ENCODE results near the gene PRMT7.

PRMT7 gene

GRCh38 chr16:68328860-68329390 lies 18.1 kb downstream of the PRMT7 start:
- H3K4me1 ChIP-seq (ENCODE audit: control insufficient read depth, insufficient read depth, low read length, poor library complexity, severe bottlenecking): peaks cover 6% of the 10 kb centered on the region
- no peak for DNase-seq
- H3K4me3 ChIP-seq (ENCODE audit: insufficient read depth, low read depth, low read length, poor library complexity, severe bottlenecking): no peak overlapping the region
- H3K27me3 ChIP-seq (replicated peaks; ENCODE audit: control insufficient read depth, insufficient read depth, low read length, poor library complexity, severe bottlenecking): no peaks in the 10 kb centered on the region
- H3K27ac ChIP-seq (ENCODE audit: insufficient read depth, low read length, poor library complexity, severe bottlenecking): no peak overlapping the region
- peaks cover 11% of the 10 kb centered on the region for H3K36me3 ChIP-seq (ENCODE audit: control insufficient read depth, insufficient read depth, low read length)
- no peaks in the 10 kb centered on the region for H3K9me3 ChIP-seq (ENCODE audit: control insufficient read depth, low read length)

DNA sequence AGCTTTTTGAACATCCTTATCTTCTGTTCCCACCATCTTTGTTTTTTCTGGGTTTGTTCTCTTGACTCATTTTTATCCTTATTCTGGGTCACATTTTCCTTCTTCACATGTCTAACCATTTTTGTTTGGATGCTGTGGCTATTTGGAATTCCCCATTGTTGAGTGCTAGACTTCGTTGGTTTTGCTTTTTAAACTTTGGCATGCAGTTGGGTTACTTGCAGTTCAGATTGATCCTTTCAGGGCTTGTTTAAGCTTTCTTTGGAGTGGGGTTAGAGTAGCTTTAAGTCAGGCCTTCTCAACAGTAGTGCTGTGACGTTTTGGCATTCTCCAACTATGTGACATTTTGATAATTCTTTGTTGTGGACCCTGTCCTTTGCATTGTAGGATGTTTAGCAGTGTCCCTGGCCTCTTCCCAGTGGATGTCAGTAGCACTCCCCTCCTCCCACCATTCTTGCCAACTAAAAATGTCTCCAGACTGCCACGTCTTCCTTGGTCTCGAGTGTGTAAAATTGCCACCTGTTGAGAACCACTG lies 21.1 kb downstream of the PRMT7 start:
- no peaks in the 10 kb centered on the region for H3K27me3 ChIP-seq (replicated peaks; ENCODE audit: control insufficient read depth, insufficient read depth, low read length, poor library complexity, severe bottlenecking)
- peaks cover 6% of the 10 kb centered on the region for H3K36me3 ChIP-seq (ENCODE audit: control insufficient read depth, insufficient read depth, low read length)
- no peak overlapping the region for H3K27ac ChIP-seq (ENCODE audit: insufficient read depth, low read length, poor library complexity, severe bottlenecking)
- H3K4me3 ChIP-seq (ENCODE audit: insufficient read depth, low read depth, low read length, poor library complexity, severe bottlenecking): no peak overlapping the region
- H3K4me1 ChIP-seq (ENCODE audit: control insufficient read depth, insufficient read depth, low read length, poor library complexity, severe bottlenecking): peaks cover 6% of the 10 kb centered on the region
- DNase-seq: no peak
- no peaks in the 10 kb centered on the region for H3K9me3 ChIP-seq (ENCODE audit: control insufficient read depth, low read length)

GRCh38 chr16:68332411-68333121 lies 21.7 kb downstream of the PRMT7 start:
- no peak overlapping the region for H3K4me3 ChIP-seq (ENCODE audit: insufficient read depth, low read depth, low read length, poor library complexity, severe bottlenecking)
- DNase-seq: no peak
- H3K36me3 ChIP-seq (ENCODE audit: control insufficient read depth, insufficient read depth, low read length): peaks cover 9% of the 10 kb centered on the region

DNA sequence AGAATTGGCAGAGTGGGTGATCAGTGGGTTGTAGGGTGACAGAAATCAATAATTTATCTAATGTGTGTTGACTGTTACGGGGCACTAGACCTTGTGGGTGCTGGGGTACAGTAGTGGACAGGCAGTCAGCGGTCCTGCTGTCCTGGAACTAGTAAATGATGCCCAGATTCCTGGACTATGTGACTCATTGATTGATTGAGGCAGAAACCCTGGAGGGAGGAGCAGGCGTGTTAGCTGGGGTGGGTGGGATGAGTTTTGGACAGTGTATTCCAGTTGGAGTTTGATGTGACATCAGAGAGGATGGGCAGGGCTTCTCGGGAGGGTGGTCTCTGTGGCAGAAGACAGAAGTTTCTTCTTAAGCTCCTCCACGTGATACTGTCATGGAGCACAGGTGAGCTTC lies 24.4 kb downstream of the PRMT7 start:
- H3K36me3 ChIP-seq (ENCODE audit: control insufficient read depth, insufficient read depth, low read length): peaks cover 35% of the 10 kb centered on the region
- no peaks in the 10 kb centered on the region for H3K9me3 ChIP-seq (ENCODE audit: control insufficient read depth, low read length)
- no peak overlapping the region for H3K4me3 ChIP-seq (ENCODE audit: insufficient read depth, low read depth, low read length, poor library complexity, severe bottlenecking)
- no peak overlapping the region for H3K27ac ChIP-seq (ENCODE audit: insufficient read depth, low read length, poor library complexity, severe bottlenecking)
- H3K27me3 ChIP-seq (replicated peaks; ENCODE audit: control insufficient read depth, insufficient read depth, low read length, poor library complexity, severe bottlenecking): no peaks in the 10 kb centered on the region
- DNase-seq: no peak
- H3K4me1 ChIP-seq (ENCODE audit: control insufficient read depth, insufficient read depth, low read length, poor library complexity, severe bottlenecking): peaks cover 6% of the 10 kb centered on the region

More at GRCh38 chr16:68332411-68333121, 21.7 kb downstream of the PRMT7 start:
- Histone ChIP-seq H3K9me3 (ENCODE audit: control insufficient read depth, low read length) (no peaks in the 10 kb centered on the region), H3K27ac (ENCODE audit: insufficient read depth, low read length, poor library complexity, severe bottlenecking) (no peak overlapping the region), H3K27me3 (replicated peaks; ENCODE audit: control insufficient read depth, insufficient read depth, low read length, poor library complexity, severe bottlenecking) (no peaks in the 10 kb centered on the region), H3K4me1 (ENCODE audit: control insufficient read depth, insufficient read depth, low read length, poor library complexity, severe bottlenecking) (peaks cover 6% of the 10 kb centered on the region)

DNA sequence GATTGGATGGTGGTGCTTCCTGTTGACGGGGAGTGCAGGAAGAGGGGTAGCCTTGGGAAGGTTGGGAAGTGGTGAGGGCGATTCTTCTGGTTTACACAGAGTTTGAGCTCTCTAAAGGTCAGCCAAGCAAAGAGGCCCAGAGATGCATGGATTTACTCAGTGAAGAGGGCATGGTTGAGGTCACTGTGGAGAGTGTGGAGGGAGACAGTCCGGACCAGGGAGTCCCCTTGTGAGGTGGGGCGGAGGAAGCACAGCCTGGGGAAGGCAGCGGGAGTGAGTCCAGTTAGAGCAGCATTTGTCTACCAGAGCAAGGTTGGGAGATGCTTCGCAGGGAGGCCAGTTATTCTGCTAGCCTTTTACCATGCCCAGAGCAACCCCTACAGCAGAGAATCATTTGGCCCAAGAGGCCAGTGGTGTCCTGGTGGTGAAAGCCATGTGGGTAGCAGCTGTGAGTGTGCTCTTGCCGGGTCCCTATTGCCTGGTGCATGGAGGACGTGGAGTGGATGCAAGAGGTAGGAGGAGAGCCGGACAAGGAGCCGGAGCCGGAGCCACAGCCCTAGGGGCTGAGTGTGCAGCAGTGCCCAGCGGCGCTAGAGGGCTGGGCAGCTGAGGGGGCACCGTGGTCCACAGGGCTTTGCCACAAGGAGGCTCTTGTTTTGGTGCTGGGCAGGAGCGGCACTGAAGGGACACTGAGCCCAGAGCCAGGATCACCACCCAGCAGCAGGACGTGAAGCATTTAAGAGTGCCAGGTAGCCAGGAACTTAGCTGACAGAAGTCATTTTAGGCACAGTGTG lies 27.7 kb downstream of the PRMT7 start:
- no peak for DNase-seq
- no peak overlapping the region for H3K4me3 ChIP-seq (ENCODE audit: insufficient read depth, low read depth, low read length, poor library complexity, severe bottlenecking)
- peaks cover 45% of the 10 kb centered on the region for H3K36me3 ChIP-seq (ENCODE audit: control insufficient read depth, insufficient read depth, low read length)
- no peaks in the 10 kb centered on the region for H3K9me3 ChIP-seq (ENCODE audit: control insufficient read depth, low read length)
- no peak overlapping the region for H3K27ac ChIP-seq (ENCODE audit: insufficient read depth, low read length, poor library complexity, severe bottlenecking)
- no peaks in the 10 kb centered on the region for H3K27me3 ChIP-seq (replicated peaks; ENCODE audit: control insufficient read depth, insufficient read depth, low read length, poor library complexity, severe bottlenecking)
- H3K4me1 ChIP-seq (ENCODE audit: control insufficient read depth, insufficient read depth, low read length, poor library complexity, severe bottlenecking): no peaks in the 10 kb centered on the region

GRCh38 chr16:68339214-68339613 lies 28.4 kb downstream of the PRMT7 start:
- peaks cover 45% of the 10 kb centered on the region for H3K36me3 ChIP-seq (ENCODE audit: control insufficient read depth, insufficient read depth, low read length)
- H3K4me3 ChIP-seq (ENCODE audit: insufficient read depth, low read depth, low read length, poor library complexity, severe bottlenecking): no peak overlapping the region
- H3K27me3 ChIP-seq (replicated peaks; ENCODE audit: control insufficient read depth, insufficient read depth, low read length, poor library complexity, severe bottlenecking): no peaks in the 10 kb centered on the region
- no peaks in the 10 kb centered on the region for H3K4me1 ChIP-seq (ENCODE audit: control insufficient read depth, insufficient read depth, low read length, poor library complexity, severe bottlenecking)
- no peaks in the 10 kb centered on the region for H3K9me3 ChIP-seq (ENCODE audit: control insufficient read depth, low read length)
- no peak for DNase-seq
- H3K27ac ChIP-seq (ENCODE audit: insufficient read depth, low read length, poor library complexity, severe bottlenecking): no peak overlapping the region

GRCh38 chr16:68342620-68343019 lies 31.8 kb downstream of the PRMT7 start:
- no peak overlapping the region for H3K27ac ChIP-seq (ENCODE audit: insufficient read depth, low read length, poor library complexity, severe bottlenecking)
- H3K4me1 ChIP-seq (ENCODE audit: control insufficient read depth, insufficient read depth, low read length, poor library complexity, severe bottlenecking): no peaks in the 10 kb centered on the region
- DNase-seq: no peak
- no peaks in the 10 kb centered on the region for H3K9me3 ChIP-seq (ENCODE audit: control insufficient read depth, low read length)
- H3K4me3 ChIP-seq (ENCODE audit: insufficient read depth, low read depth, low read length, poor library complexity, severe bottlenecking): no peak overlapping the region
- no peaks in the 10 kb centered on the region for H3K27me3 ChIP-seq (replicated peaks; ENCODE audit: control insufficient read depth, insufficient read depth, low read length, poor library complexity, severe bottlenecking)
- H3K36me3 ChIP-seq (ENCODE audit: control insufficient read depth, insufficient read depth, low read length): peaks cover 59% of the 10 kb centered on the region

DNA sequence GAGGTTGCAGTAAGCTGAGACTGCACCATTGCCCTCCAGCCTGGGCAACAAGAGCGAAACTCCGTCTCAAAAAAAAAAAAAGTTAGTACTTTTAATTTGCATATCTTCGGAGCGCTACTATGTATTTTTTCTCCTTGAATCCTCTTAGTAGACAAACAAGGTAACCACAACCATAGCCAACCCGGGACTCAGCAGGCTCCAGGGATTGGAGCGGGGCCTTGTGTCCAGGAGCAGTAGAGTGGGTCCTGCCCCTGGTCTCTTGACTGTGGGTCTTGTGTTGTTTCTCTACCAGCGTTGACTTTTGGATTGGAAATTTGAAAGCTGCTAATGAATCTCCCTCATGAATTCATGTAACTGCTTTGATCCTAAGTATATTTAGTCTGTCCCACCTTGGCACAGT lies 32.3 kb downstream of the PRMT7 start:
- no peaks in the 10 kb centered on the region for H3K9me3 ChIP-seq (ENCODE audit: control insufficient read depth, low read length)
- H3K36me3 ChIP-seq (ENCODE audit: control insufficient read depth, insufficient read depth, low read length): peaks cover 54% of the 10 kb centered on the region
- H3K4me3 ChIP-seq (ENCODE audit: insufficient read depth, low read depth, low read length, poor library complexity, severe bottlenecking): no peak overlapping the region
- no peaks in the 10 kb centered on the region for H3K27me3 ChIP-seq (replicated peaks; ENCODE audit: control insufficient read depth, insufficient read depth, low read length, poor library complexity, severe bottlenecking)
- H3K4me1 ChIP-seq (ENCODE audit: control insufficient read depth, insufficient read depth, low read length, poor library complexity, severe bottlenecking): no peaks in the 10 kb centered on the region
- no peak overlapping the region for H3K27ac ChIP-seq (ENCODE audit: insufficient read depth, low read length, poor library complexity, severe bottlenecking)
- no peak for DNase-seq

GRCh38 chr16:68344252-68344651 lies 33.4 kb downstream of the PRMT7 start:
- H3K9me3 ChIP-seq (ENCODE audit: control insufficient read depth, low read length): no peaks in the 10 kb centered on the region
- no peaks in the 10 kb centered on the region for H3K4me1 ChIP-seq (ENCODE audit: control insufficient read depth, insufficient read depth, low read length, poor library complexity, severe bottlenecking)
- peaks cover 46% of the 10 kb centered on the region for H3K36me3 ChIP-seq (ENCODE audit: control insufficient read depth, insufficient read depth, low read length)
- no peak overlapping the region for H3K4me3 ChIP-seq (ENCODE audit: insufficient read depth, low read depth, low read length, poor library complexity, severe bottlenecking)
- no peaks in the 10 kb centered on the region for H3K27me3 ChIP-seq (replicated peaks; ENCODE audit: control insufficient read depth, insufficient read depth, low read length, poor library complexity, severe bottlenecking)
- no peak for DNase-seq
- H3K27ac ChIP-seq (ENCODE audit: insufficient read depth, low read length, poor library complexity, severe bottlenecking): no peak overlapping the region

- Histone ChIP-seq H3K4me3 (ENCODE audit: insufficient read depth, low read depth, low read length, poor library complexity, severe bottlenecking) (no peak overlapping the region), H3K36me3 (ENCODE audit: control insufficient read depth, insufficient read depth, low read length) (peaks cover 43% of the 10 kb centered on the region), H3K27ac (ENCODE audit: insufficient read depth, low read length, poor library complexity, severe bottlenecking) (no peak overlapping the region), H3K9me3 (ENCODE audit: control insufficient read depth, low read length) (no peaks in the 10 kb centered on the region), H3K4me1 (ENCODE audit: control insufficient read depth, insufficient read depth, low read length, poor library complexity, severe bottlenecking) (no peaks in the 10 kb centered on the region), H3K27me3 (replicated peaks; ENCODE audit: control insufficient read depth, insufficient read depth, low read length, poor library complexity, severe bottlenecking) (no peaks in the 10 kb centered on the region)
- DNase-seq: no peak
Observed at GRCh38 chr16:68345351-68345810, 34.6 kb downstream of the PRMT7 start.
